ENCODE data around the gene KLHDC4.

Gene KLHDC4

DNA sequence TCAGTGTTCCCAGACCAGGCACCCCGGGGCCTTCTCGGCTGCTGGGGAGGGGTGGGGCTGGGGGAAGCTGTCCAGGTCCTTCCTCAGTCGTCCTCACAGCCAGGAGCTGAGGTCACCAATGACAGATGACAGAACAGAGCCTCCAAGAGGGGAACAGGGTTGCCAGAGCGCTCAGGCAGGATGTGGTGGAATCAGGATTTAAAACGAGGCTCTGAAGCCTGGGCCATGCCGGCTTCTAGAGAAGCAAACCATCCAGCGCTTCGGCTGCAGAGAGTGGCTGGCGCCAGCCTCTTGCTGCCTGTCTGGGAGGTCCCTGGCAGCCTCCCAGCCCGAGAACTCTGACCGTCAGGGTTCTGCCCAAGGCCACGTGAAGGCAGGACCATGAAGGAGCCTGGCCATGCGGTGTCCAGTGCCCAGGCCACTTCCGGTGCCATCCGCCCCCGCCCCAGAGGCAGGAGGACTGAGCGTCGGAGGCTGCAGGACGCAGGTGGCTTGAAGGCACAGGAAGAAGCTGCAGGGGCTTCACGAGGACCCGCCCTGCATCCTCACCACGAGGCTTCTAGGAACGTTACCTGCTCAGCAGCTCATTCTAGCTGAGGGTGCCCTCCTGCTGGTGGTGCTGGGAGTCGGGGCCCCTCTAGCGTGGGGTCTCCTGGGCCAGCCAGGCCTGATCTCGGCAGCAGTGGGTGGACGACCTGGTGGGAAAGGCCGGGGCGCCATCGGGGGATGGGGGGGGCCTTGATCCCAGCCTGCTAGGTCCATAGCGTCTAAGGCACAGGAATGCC, 78.5 kb downstream of the KLHDC4 start:
- H3K4me1 ChIP-seq (ENCODE audit: control insufficient read depth in 1 of 2, insufficient read depth in 2 of 2, low read length in 2 of 2) = no peaks in the 10 kb centered on the region
- H3K27ac ChIP-seq (ENCODE audit: low read depth, low read length) = no peak overlapping the region
- no peak overlapping the region for H3K23ac ChIP-seq (ENCODE audit: low read length)
- no peaks in the 10 kb centered on the region for H3K79me2 ChIP-seq (ENCODE audit: control insufficient read depth, insufficient read depth, low read length, poor library complexity)
- no peak overlapping the region for H3K14ac ChIP-seq (ENCODE audit: low read length)
- no peak overlapping the region for H3K9ac ChIP-seq (ENCODE audit: low read length)
- no peak overlapping the region for H3K4me2 ChIP-seq (ENCODE audit: low read length)
- H4K91ac ChIP-seq (ENCODE audit: low read depth, low read length) = no peak overlapping the region
- no peak overlapping the region for H2BK12ac ChIP-seq (ENCODE audit: low read length)
- H3K79me1 ChIP-seq (ENCODE audit: low read length) = no peaks in the 10 kb centered on the region
- H3K18ac ChIP-seq (ENCODE audit: low read length) = no peak overlapping the region
- H4K12ac ChIP-seq (ENCODE audit: low read depth, low read length) = no peak overlapping the region
- no peaks in the 10 kb centered on the region for H3K36me3 ChIP-seq (ENCODE audit: control insufficient read depth in 1 of 2, insufficient read depth in 2 of 2, low read length in 2 of 2)
- no peak overlapping the region for H3K4me3 ChIP-seq (ENCODE audit: low read depth, low read length)
- H2AFZ ChIP-seq (ENCODE audit: insufficient read depth, low read length, poor library complexity) = no peak overlapping the region
- H3K4ac ChIP-seq (ENCODE audit: low read depth, low read length) = no peak overlapping the region
- WGBS (ENCODE audit: extremely low coverage, insufficient coverage, insufficient read length) = no CpG with 5 or more reads among the region's 31 CpGs
- no peak overlapping the region for H2BK5ac ChIP-seq (ENCODE audit: low read depth, low read length, poor library complexity)
- H3K27me3 ChIP-seq (ENCODE audit: insufficient read depth, low read length) = no peaks in the 10 kb centered on the region
- no peak for DNase-seq
- no peak overlapping the region for H2BK120ac ChIP-seq (ENCODE audit: insufficient read depth, low read length, poor library complexity)
- no peak overlapping the region for H4K8ac ChIP-seq (ENCODE audit: low read depth, low read length)
- peaks cover 1% of the 10 kb centered on the region for H3K9me3 ChIP-seq (ENCODE audit: insufficient read depth, low read depth, low read length)
- H2AK5ac ChIP-seq (ENCODE audit: low read length) = no peak overlapping the region

DNA sequence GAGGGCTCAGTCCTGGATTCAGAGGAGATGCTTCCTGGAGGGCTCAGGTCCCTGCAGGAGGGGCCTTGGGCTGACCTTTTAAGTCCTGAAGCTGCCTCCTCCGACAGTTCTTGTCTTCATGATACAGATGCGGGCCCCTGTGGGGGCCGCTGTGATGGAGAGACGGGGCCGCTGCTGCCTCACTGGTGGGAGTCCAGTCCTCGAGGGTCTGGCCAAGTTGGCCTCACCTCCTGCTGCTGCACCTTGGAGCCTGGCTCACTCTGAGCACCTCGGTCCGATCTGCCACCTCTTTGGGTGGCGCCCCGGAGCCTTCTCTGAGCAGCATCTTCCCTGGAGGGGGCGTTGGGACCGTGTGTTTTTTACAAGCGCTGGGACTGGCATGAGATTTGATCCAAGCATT, 79.1 kb downstream of the KLHDC4 start:
- H3K9me3 ChIP-seq (ENCODE audit: insufficient read depth, low read depth, low read length) = peaks cover 1% of the 10 kb centered on the region
- H2BK5ac ChIP-seq (ENCODE audit: low read depth, low read length, poor library complexity) = no peak overlapping the region
- no peak overlapping the region for H4K12ac ChIP-seq (ENCODE audit: low read depth, low read length)
- H3K4me1 ChIP-seq (ENCODE audit: control insufficient read depth in 1 of 2, insufficient read depth in 2 of 2, low read length in 2 of 2) = no peaks in the 10 kb centered on the region
- H3K36me3 ChIP-seq (ENCODE audit: control insufficient read depth in 1 of 2, insufficient read depth in 2 of 2, low read length in 2 of 2) = no peaks in the 10 kb centered on the region
- H3K9ac ChIP-seq (ENCODE audit: low read length) = no peak overlapping the region
- H3K79me2 ChIP-seq (ENCODE audit: control insufficient read depth, insufficient read depth, low read length, poor library complexity) = no peaks in the 10 kb centered on the region
- DNase-seq = no peak
- H3K27me3 ChIP-seq (ENCODE audit: insufficient read depth, low read length) = no peaks in the 10 kb centered on the region
- H3K4ac ChIP-seq (ENCODE audit: low read depth, low read length) = no peak overlapping the region
- no peak overlapping the region for H2BK120ac ChIP-seq (ENCODE audit: insufficient read depth, low read length, poor library complexity)
- H3K79me1 ChIP-seq (ENCODE audit: low read length) = no peaks in the 10 kb centered on the region
- no peak overlapping the region for H2AFZ ChIP-seq (ENCODE audit: insufficient read depth, low read length, poor library complexity)
- no peak overlapping the region for H2AK5ac ChIP-seq (ENCODE audit: low read length)
- no peak overlapping the region for H3K4me2 ChIP-seq (ENCODE audit: low read length)
- H4K8ac ChIP-seq (ENCODE audit: low read depth, low read length) = no peak overlapping the region
- no peak overlapping the region for H2BK12ac ChIP-seq (ENCODE audit: low read length)
- WGBS (ENCODE audit: extremely low coverage, insufficient coverage, insufficient read length) = no CpG with 5 or more reads among the region's 13 CpGs
- H3K23ac ChIP-seq (ENCODE audit: low read length) = no peak overlapping the region
- H3K4me3 ChIP-seq (ENCODE audit: low read depth, low read length) = no peak overlapping the region
- no peak overlapping the region for H3K18ac ChIP-seq (ENCODE audit: low read length)
- no peak overlapping the region for H3K14ac ChIP-seq (ENCODE audit: low read length)
- H4K91ac ChIP-seq (ENCODE audit: low read depth, low read length) = no peak overlapping the region
- H3K27ac ChIP-seq (ENCODE audit: low read depth, low read length) = no peak overlapping the region

DNA sequence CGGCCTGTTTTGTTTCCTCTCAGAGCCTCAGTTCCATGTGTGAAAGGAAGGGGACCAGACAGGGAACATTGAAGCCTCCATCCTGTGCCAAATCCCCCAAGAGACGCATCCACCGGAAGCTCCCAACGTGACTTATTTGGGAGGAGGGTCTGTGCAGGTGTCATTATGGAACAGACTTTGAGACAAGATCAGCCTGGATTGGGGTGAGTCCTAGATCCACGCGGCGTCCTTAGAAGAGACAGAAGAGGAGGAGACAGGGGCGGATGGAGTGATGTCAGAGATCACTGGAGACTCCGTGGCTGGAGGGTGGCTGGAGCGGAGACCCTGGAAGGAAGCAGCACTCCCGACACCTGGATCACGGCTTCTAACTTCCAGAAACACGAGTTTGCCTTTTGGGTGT, 80.0 kb downstream of the KLHDC4 start:
- Histone ChIP-seq H2AK5ac (ENCODE audit: low read length) (no peak overlapping the region), H3K79me2 (ENCODE audit: control insufficient read depth, insufficient read depth, low read length, poor library complexity) (no peaks in the 10 kb centered on the region), H3K36me3 (ENCODE audit: control insufficient read depth in 1 of 2, insufficient read depth in 2 of 2, low read length in 2 of 2) (no peaks in the 10 kb centered on the region), H2BK5ac (ENCODE audit: low read depth, low read length, poor library complexity) (no peak overlapping the region), H2BK120ac (ENCODE audit: insufficient read depth, low read length, poor library complexity) (no peak overlapping the region), H3K23ac (ENCODE audit: low read length) (no peak overlapping the region), H3K27ac (ENCODE audit: low read depth, low read length) (no peak overlapping the region), H3K79me1 (ENCODE audit: low read length) (no peaks in the 10 kb centered on the region), H3K14ac (ENCODE audit: low read length) (no peak overlapping the region), H3K4me3 (ENCODE audit: low read depth, low read length) (no peak overlapping the region), H4K8ac (ENCODE audit: low read depth, low read length) (no peak overlapping the region), H3K9ac (ENCODE audit: low read length) (no peak overlapping the region), H3K4me1 (ENCODE audit: control insufficient read depth in 1 of 2, insufficient read depth in 2 of 2, low read length in 2 of 2) (no peaks in the 10 kb centered on the region), H4K91ac (ENCODE audit: low read depth, low read length) (no peak overlapping the region), H2AFZ (ENCODE audit: insufficient read depth, low read length, poor library complexity) (no peak overlapping the region), H2BK12ac (ENCODE audit: low read length) (no peak overlapping the region), H4K12ac (ENCODE audit: low read depth, low read length) (no peak overlapping the region), H3K18ac (ENCODE audit: low read length) (no peak overlapping the region), H3K9me3 (ENCODE audit: insufficient read depth, low read depth, low read length) (peaks cover 1% of the 10 kb centered on the region), H3K4ac (ENCODE audit: low read depth, low read length) (no peak overlapping the region), H3K27me3 (ENCODE audit: insufficient read depth, low read length) (no peaks in the 10 kb centered on the region), H3K4me2 (ENCODE audit: low read length) (no peak overlapping the region)
- WGBS (ENCODE audit: extremely low coverage, insufficient coverage, insufficient read length) = no CpG with 5 or more reads among the region's 13 CpGs
- DNase-seq = no peak

DNA sequence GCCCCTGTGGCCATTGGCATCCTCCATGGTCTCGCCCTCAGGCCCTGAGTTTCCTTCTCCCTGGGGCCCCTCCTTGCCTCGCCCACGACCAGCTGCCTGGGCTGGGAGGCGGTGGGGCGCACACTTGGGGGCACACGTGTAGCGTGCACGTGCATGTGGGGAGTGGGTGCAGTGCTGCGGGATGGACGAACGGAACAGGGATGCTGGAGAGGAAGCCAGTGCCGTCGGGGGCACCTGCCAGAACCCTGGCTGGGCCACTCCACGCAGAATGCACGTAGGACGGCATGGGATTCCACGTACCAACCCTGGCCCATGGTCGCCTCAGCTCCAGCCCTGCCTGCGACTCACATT, 80.4 kb downstream of the KLHDC4 start:
- Histone ChIP-seq H4K91ac (ENCODE audit: low read depth, low read length) (no peak overlapping the region), H3K27ac (ENCODE audit: low read depth, low read length) (no peak overlapping the region), H3K18ac (ENCODE audit: low read length) (no peak overlapping the region), H4K12ac (ENCODE audit: low read depth, low read length) (no peak overlapping the region), H3K4me2 (ENCODE audit: low read length) (no peak overlapping the region), H3K14ac (ENCODE audit: low read length) (no peak overlapping the region), H3K4me1 (ENCODE audit: control insufficient read depth in 1 of 2, insufficient read depth in 2 of 2, low read length in 2 of 2) (no peaks in the 10 kb centered on the region), H3K36me3 (ENCODE audit: control insufficient read depth in 1 of 2, insufficient read depth in 2 of 2, low read length in 2 of 2) (no peaks in the 10 kb centered on the region), H3K9ac (ENCODE audit: low read length) (no peak overlapping the region), H2BK120ac (ENCODE audit: insufficient read depth, low read length, poor library complexity) (no peak overlapping the region), H2BK5ac (ENCODE audit: low read depth, low read length, poor library complexity) (no peak overlapping the region), H4K8ac (ENCODE audit: low read depth, low read length) (no peak overlapping the region), H3K4ac (ENCODE audit: low read depth, low read length) (no peak overlapping the region), H3K79me1 (ENCODE audit: low read length) (no peaks in the 10 kb centered on the region), H3K23ac (ENCODE audit: low read length) (no peak overlapping the region), H2AFZ (ENCODE audit: insufficient read depth, low read length, poor library complexity) (no peak overlapping the region), H3K27me3 (ENCODE audit: insufficient read depth, low read length) (no peaks in the 10 kb centered on the region), H3K4me3 (ENCODE audit: low read depth, low read length) (no peak overlapping the region), H2BK12ac (ENCODE audit: low read length) (no peak overlapping the region), H2AK5ac (ENCODE audit: low read length) (no peak overlapping the region), H3K79me2 (ENCODE audit: control insufficient read depth, insufficient read depth, low read length, poor library complexity) (no peaks in the 10 kb centered on the region), H3K9me3 (ENCODE audit: insufficient read depth, low read depth, low read length) (peaks cover 1% of the 10 kb centered on the region)
- DNase-seq = no peak
- WGBS (ENCODE audit: extremely low coverage, insufficient coverage, insufficient read length) = no CpG with 5 or more reads among the region's 19 CpGs

Data from trophoblast cell (in vitro differentiated cells and primary cell).